ENCODE results near the gene SURF2. TPM values are rescaled to one million over a fixed set of nuclear protein-coding genes. Genes with fewer than 3 reads are reported as not detected.
"Not testable (repeated sequence)": the region's sequence is repeated elsewhere in the genome, so short reads cannot be mapped to it uniquely, and the experiment has no call there.

SURF2 gene
- total and polyA plus RNA-seq, 4 donors = 9.2 to 29.2 (median 18.3) TPM

GRCh38 chr9:133375116-133375723, 18.9 kb downstream of the SURF2 start:
- Histone ChIP-seq H3K27ac (ENCODE audit: low read depth in 1 of 2, low read length in 2 of 2) (peak overlapping the region; percentile 85 to 93), H3K4me3 (ENCODE audit: low read length in 2 of 2) (peak overlapping the region; percentile 99), H3K36me3 (ENCODE audit: control insufficient read depth in 1 of 2, insufficient read depth in 2 of 2, low read length in 1 of 2) (no peaks in the 10 kb centered on the region), H3K4me1 (ENCODE audit: control insufficient read depth in 1 of 2, insufficient read depth in 2 of 2, low read length in 2 of 2) (no peaks in the 10 kb centered on the region), H3K9me3 (ENCODE audit: control insufficient read depth, low read length) (no peaks in the 10 kb centered on the region), H3K27me3 (ENCODE audit: control insufficient read depth in 1 of 2, insufficient read depth in 2 of 2, low read length in 1 of 2) (no peaks in the 10 kb centered on the region)
- WGBS, 2 donors = 0% methylated on average over 29 to 39 of the region's 39 CpGs
- DNase-seq (no peak), ATAC-seq (ENCODE audit: low FRiP score) (peak; percentile 23)
- intact Hi-C loops (cut with DNase I) = loop anchor here in 1 of 2 donors (5.0 kb wide), 2 partner anchors 38 to 82 kb away; partner anchors contain the start of genes CACFD1 and SURF6

GRCh38 chr9:133375724-133376654, 19.6 kb downstream of the SURF2 start, which contains the start of the genes STKLD1 and SURF4:
Gene STKLD1, plus strand, starts transcription at chr9:133376366. Its CDS starts 108 bp downstream, at chr9:133376474.
Gene SURF4, minus strand, starts transcription at chr9:133376060. Its CDS starts 91 bp downstream, at chr9:133375969.
- intact Hi-C loops (cut with DNase I) = loop anchor here in 1 of 2 donors (5.0 kb wide), 2 partner anchors 39 to 81 kb away; partner anchors contain the start of genes CACFD1 and SURF6
- Histone ChIP-seq H3K4me1 (ENCODE audit: control insufficient read depth in 1 of 2, insufficient read depth in 2 of 2, low read length in 2 of 2) (no peaks in the 10 kb centered on the region), H3K27ac (ENCODE audit: low read depth in 1 of 2, low read length in 2 of 2) (peak within 1 kb of the TSS; percentile 85 to 93), H3K9me3 (ENCODE audit: control insufficient read depth, low read length) (no peaks in the 10 kb centered on the region), H3K27me3 (ENCODE audit: control insufficient read depth in 1 of 2, insufficient read depth in 2 of 2, low read length in 1 of 2) (no peaks in the 10 kb centered on the region), H3K36me3 (ENCODE audit: control insufficient read depth in 1 of 2, insufficient read depth in 2 of 2, low read length in 1 of 2) (no peaks in the 10 kb centered on the region), H3K4me3 (ENCODE audit: low read length in 2 of 2) (peak within 1 kb of the TSS; percentile 99)
- peak; percentile 97 to 98 for DNase-seq
- ATAC-seq (ENCODE audit: low FRiP score) = peak; percentile 97
- WGBS, 2 donors = 0 to 1% methylated on average over 63 to 120 of the region's 120 CpGs

GRCh38 chr9:133377280-133377679, 20.9 kb downstream of the SURF2 start:
- not testable (repeated sequence) for DNase-seq; H3K27me3 ChIP-seq (ENCODE audit: control insufficient read depth in 1 of 2, insufficient read depth in 2 of 2, low read length in 1 of 2); H3K4me3 ChIP-seq (ENCODE audit: low read length in 2 of 2); H3K4me1 ChIP-seq (ENCODE audit: control insufficient read depth in 1 of 2, insufficient read depth in 2 of 2, low read length in 2 of 2); ATAC-seq (ENCODE audit: low FRiP score); H3K9me3 ChIP-seq (ENCODE audit: control insufficient read depth, low read length); H3K36me3 ChIP-seq (ENCODE audit: control insufficient read depth in 1 of 2, insufficient read depth in 2 of 2, low read length in 1 of 2); H3K27ac ChIP-seq (ENCODE audit: low read depth in 1 of 2, low read length in 2 of 2)
- intact Hi-C loops (cut with DNase I) = loop anchor here in 1 of 2 donors (5.0 kb wide), 2 partner anchors 40 to 80 kb away; partner anchors contain the start of genes CACFD1 and SURF6
- 91 to 92% methylated on average over 14 of the region's 14 CpGs for WGBS, 2 donors

- DNase-seq (no peak), ATAC-seq (ENCODE audit: low FRiP score) (no peak)
- Histone ChIP-seq H3K9me3 (ENCODE audit: control insufficient read depth, low read length) (no peaks in the 10 kb centered on the region), H3K4me1 (ENCODE audit: control insufficient read depth in 1 of 2, insufficient read depth in 2 of 2, low read length in 2 of 2) (no peaks in the 10 kb centered on the region), H3K36me3 (ENCODE audit: control insufficient read depth in 1 of 2, insufficient read depth in 2 of 2, low read length in 1 of 2) (no peaks in the 10 kb centered on the region), H3K4me3 (ENCODE audit: low read length in 2 of 2) (no peak overlapping the region), H3K27me3 (ENCODE audit: control insufficient read depth in 1 of 2, insufficient read depth in 2 of 2, low read length in 1 of 2) (no peaks in the 10 kb centered on the region), H3K27ac (ENCODE audit: low read depth in 1 of 2, low read length in 2 of 2) (no peak overlapping the region)
- 75 to 79% methylated on average over 6 of the region's 6 CpGs for WGBS, 2 donors
- intact Hi-C loops (cut with DNase I) = loop anchor here in 1 of 2 donors (5.0 kb wide), 2 partner anchors 40 to 80 kb away; partner anchors contain the start of genes CACFD1 and SURF6
These were observed 21.4 kb downstream of the SURF2 start for GRCh38 chr9:133377721-133378216.

- DNase-seq = no peak
- Histone ChIP-seq H3K27ac (ENCODE audit: low read depth in 1 of 2, low read length in 2 of 2) (no peak overlapping the region), H3K27me3 (ENCODE audit: control insufficient read depth in 1 of 2, insufficient read depth in 2 of 2, low read length in 1 of 2) (no peaks in the 10 kb centered on the region), H3K36me3 (ENCODE audit: control insufficient read depth in 1 of 2, insufficient read depth in 2 of 2, low read length in 1 of 2) (no peaks in the 10 kb centered on the region), H3K4me3 (ENCODE audit: low read length in 2 of 2) (no peak overlapping the region), H3K4me1 (ENCODE audit: control insufficient read depth in 1 of 2, insufficient read depth in 2 of 2, low read length in 2 of 2) (no peaks in the 10 kb centered on the region), H3K9me3 (ENCODE audit: control insufficient read depth, low read length) (no peaks in the 10 kb centered on the region)
- intact Hi-C loops (cut with DNase I) = loop anchor here in 1 of 2 donors (5.0 kb wide), 2 partner anchors 41 to 79 kb away; partner anchors contain the start of genes CACFD1 and SURF6
- no peak for ATAC-seq (ENCODE audit: low FRiP score)
- WGBS, 2 donors = 93 to 94% methylated on average over 1 of the region's 1 CpG
These were observed 22.1 kb downstream of the SURF2 start for GRCh38 chr9:133378408-133378962.

GRCh38 chr9:133379153-133380086, 23.1 kb downstream of the SURF2 start:
- WGBS, 2 donors = 90 to 91% methylated on average over 14 of the region's 14 CpGs
- H3K9me3 ChIP-seq (ENCODE audit: control insufficient read depth, low read length) = no peaks in the 10 kb centered on the region
- no peaks in the 10 kb centered on the region for H3K27me3 ChIP-seq (ENCODE audit: control insufficient read depth in 1 of 2, insufficient read depth in 2 of 2, low read length in 1 of 2)
- DNase-seq = no peak
- H3K36me3 ChIP-seq (ENCODE audit: control insufficient read depth in 1 of 2, insufficient read depth in 2 of 2, low read length in 1 of 2) = no peaks in the 10 kb centered on the region
- no peak overlapping the region for H3K27ac ChIP-seq (ENCODE audit: low read depth in 1 of 2, low read length in 2 of 2)
- intact Hi-C loops (cut with DNase I) = loop anchor here in 1 of 2 donors (5.0 kb wide), 2 partner anchors 42 to 78 kb away; partner anchors contain the start of genes CACFD1 and SURF6
- H3K4me1 ChIP-seq (ENCODE audit: control insufficient read depth in 1 of 2, insufficient read depth in 2 of 2, low read length in 2 of 2) = no peaks in the 10 kb centered on the region
- H3K4me3 ChIP-seq (ENCODE audit: low read length in 2 of 2) = no peak overlapping the region
- no peak for ATAC-seq (ENCODE audit: low FRiP score)

GRCh38 chr9:133380734-133381133, 24.4 kb downstream of the SURF2 start:
- no peak for DNase-seq
- intact Hi-C loops (cut with DNase I) = no loop called here
- WGBS, 2 donors = 87 to 90% methylated on average over 4 of the region's 4 CpGs
- Histone ChIP-seq H3K27me3 (ENCODE audit: control insufficient read depth in 1 of 2, insufficient read depth in 2 of 2, low read length in 1 of 2) (no peaks in the 10 kb centered on the region), H3K4me3 (ENCODE audit: low read length in 2 of 2) (no peak overlapping the region), H3K36me3 (ENCODE audit: control insufficient read depth in 1 of 2, insufficient read depth in 2 of 2, low read length in 1 of 2) (no peaks in the 10 kb centered on the region), H3K27ac (ENCODE audit: low read depth in 1 of 2, low read length in 2 of 2) (no peak overlapping the region), H3K9me3 (ENCODE audit: control insufficient read depth, low read length) (no peaks in the 10 kb centered on the region), H3K4me1 (ENCODE audit: control insufficient read depth in 1 of 2, insufficient read depth in 2 of 2, low read length in 2 of 2) (no peaks in the 10 kb centered on the region)
- no peak for ATAC-seq (ENCODE audit: low FRiP score)

Data from aorta (tissue), 5 donors.